HG03442 (cell line): Measurements from ENCODE around the gene RTN4RL1.

ENCODE experiments used
- ATAC-seq: cut with Tn5 transposase; IDR thresholded peaks from one replicate; pipeline ENCODE4 v1.9.1; 2021; ENCODE audit warnings: mild to moderate bottlenecking, moderate library complexity; ENCODE audit not compliant: unreplicated experiment

The RTN4RL1 gene

GRCh38 chr17:2059547-2060384 lies 34.6 kb upstream of the RTN4RL1 start:
- no peak for ATAC-seq

- ATAC-seq, result no peak
Measured at GRCh38 chr17:2058586-2059546, 33.7 kb upstream of the RTN4RL1 start.

- ATAC-seq, result no peak
Measured at GRCh38 chr17:2057760-2058585, 32.8 kb upstream of the RTN4RL1 start.

- no peak for ATAC-seq
Measured at GRCh38 chr17:2057175-2057759, 32.1 kb upstream of the RTN4RL1 start.

- no peak for ATAC-seq
Measured at GRCh38 chr17:2056206-2057174, 31.4 kb upstream of the RTN4RL1 start.

GRCh38 chr17:2055292-2056205 lies 30.4 kb upstream of the RTN4RL1 start:
- no peak for ATAC-seq

- ATAC-seq, result no peak
Measured at GRCh38 chr17:2054512-2055291, 29.6 kb upstream of the RTN4RL1 start, which contains the start of gene HIC1. HIC1 (plus strand) TSS chr17:2055103; CDS start chr17:2056691, 1,588 bp downstream.

GRCh38 chr17:2054262-2054511 lies 29.1 kb upstream of the RTN4RL1 start:
- no peak for ATAC-seq

- no peak for ATAC-seq
Measured at GRCh38 chr17:2053380-2054261, 28.5 kb upstream of the RTN4RL1 start.

- no peak for ATAC-seq
Measured at GRCh38 chr17:2051933-2052559, 26.9 kb upstream of the RTN4RL1 start.

- no peak for ATAC-seq
Measured at GRCh38 chr17:2051061-2051932, 26.2 kb upstream of the RTN4RL1 start.

- ATAC-seq, result peak; percentile 19
Measured at GRCh38 chr17:2050300-2051060, 25.3 kb upstream of the RTN4RL1 start.

- peak; percentile 46 for ATAC-seq
Measured at GRCh38 chr17:2049333-2050299, 24.5 kb upstream of the RTN4RL1 start.
